Heart left ventricle (tissue), 16 donors: ENCODE data around the gene YPEL5. TPM values are rescaled to one million over a fixed set of nuclear protein-coding genes. Genes with fewer than 3 reads are reported as not detected.

ENCODE experiments used
- ATAC-seq, 4 donors: fragments of 200-7000 bp; cut with Tn5 transposase; one replicate each; pipeline ENCODE4 v1.9.1; 2020 to 2022; ENCODE audit warnings: moderate library complexity in 4 of 4, mild to moderate bottlenecking in 3 of 4, moderate number of reproducible peaks in 1 of 4
- DNase-seq, 5 donors: peaks; one replicate each; pipeline ENCODE4 v3.0.0-alpha.2; 2020
- H3K27ac ChIP-seq, 12 donors: fragments of 200-600 bp; sonication (generic) in 4 of 12; one replicate each; pipeline versions ENCODE4 v1.5.0 to v1.8.0; 2016 to 2022; ENCODE audit warnings: mild to moderate bottlenecking in 2 of 12
- H3K27me3 ChIP-seq, 9 donors: fragments of 200-600 bp; sonication (generic) in 2 of 9; one replicate each; pipeline versions ENCODE4 v1.5.1 to v1.8.0; 2016 to 2022; ENCODE audit warnings: mild to moderate bottlenecking in 3 of 9
- H3K36me3 ChIP-seq, 9 donors: fragments of 200-600 bp; sonication (generic) in 2 of 9; one replicate each; pipeline versions ENCODE4 v1.5.0 to v1.8.0; 2018 to 2022; ENCODE audit warnings: mild to moderate bottlenecking in 2 of 9
- H3K4me1 ChIP-seq, 12 donors: fragments of 200-600 bp; sonication (generic) in 4 of 12; one replicate each; pipeline versions ENCODE4 v1.5.0 to v1.8.0; 2016 to 2022; ENCODE audit warnings: mild to moderate bottlenecking in 3 of 12
- H3K4me3 ChIP-seq, 12 donors: fragments of 200-600 bp; sonication (generic) in 4 of 12; one replicate each; pipeline versions ENCODE4 v1.5.0 to v1.8.0; 2017 to 2022; ENCODE audit warnings: mild to moderate bottlenecking in 9 of 12, moderate library complexity in 4 of 12
- H3K9me3 ChIP-seq, 12 donors: fragments of 200-600 bp; sonication (generic) in 4 of 12; one replicate each; pipeline versions ENCODE4 v1.5.0 to v1.8.0; 2016 to 2022; ENCODE audit warnings: mild to moderate bottlenecking in 1 of 12
- CTCF ChIP-seq, 12 donors: fragments of 200-600 bp; sonication (generic) in 4 of 12; IDR thresholded peaks; one replicate each; pipeline versions ENCODE4 v1.5.0 to v1.8.0; 2018 to 2022; ENCODE audit warnings: antibody characterized with exemption in 12 of 12, mild to moderate bottlenecking in 5 of 12
- POLR2A ChIP-seq, 2 donors: fragments of 450-650 bp; IDR thresholded peaks; one replicate each; pipeline ENCODE4 v1.6.1; 2017; ENCODE audit warnings: antibody characterized with exemption in 2 of 2, mild to moderate bottlenecking in 2 of 2, moderate library complexity in 2 of 2
- WGBS, 4 donors: extraction: QIAGEN DNeasy Blood & Tissue Kit in 2 of 4; methylation state at CpG; one replicate each; pipeline versions ENCODE4 v1.1.5 to v1.1.7; 2013 to 2018; 5-methylcytosine and 5-hydroxymethylcytosine counted together
- intact Hi-C, 10 donors: fragments of 100-400 bp; cut with DNase I; formaldehyde crosslinking; loops; one replicate each; pipeline versions ENCODE4 v1.11.1 to v1.14.2; 2022
- polyA plus RNA-seq, 2 donors: library from polyadenylated mRNA; stranded (reverse); fragments of 200-250 nt; gene quantifications; one replicate each; pipeline ENCODE4 v1.2.3, GENCODE V29; 2013
- total RNA-seq, 9 donors: library from RNA; depleted of rRNA in 2 of 9; stranded (reverse); fragments of >200 nt in 2 of 9; fragmentation: NEBNext Ultra II Directional in 3 of 9; extraction: Animal tissue kit (Norgen Biotek cat#: 25700) in 3 of 9; gene quantifications; one replicate each; pipeline versions ENCODE4 v1.1.0 to v1.2.4, GENCODE V29; 2016 to 2023
- donor health status: ischemic (EF 13 %, LVEDD 7.1; RV severe dilation, severe dysfunction).
- donor health status: healthy with polysubstance abuse.
- donor health status: DM: no; HTN: yes; CAD: no.
- donor health status: DM: no; HTN: no; CAD: no.
- donor health status: ischemic (EF 25% LVEDD 6.9; RV normal size, moderate dysfunction).
- donor health status: ischemic (EF 25% LVEDD 5.7; RV mildly dilated, moderate dysfunction).
- donor health status: healthy.
- donor health status: DM: yes; HTN: yes; CAD: no.
- donor health status: ischemic (EF 35%, LVEDD 5.7; RV mildly dilated, moderate dysfunction).
- donor health status: nonischemic (EF 11% LVEDD 7.7; RV severe dilation, severe dysfunction).
- donor health status: DM: yes; HTN: yes; CAD: no.
- donor health status: PGD.
- donor health status: ischemic (EF 29% LVEDD 5.4; RV normal size, mild dysfunction).
- donor health status: nonischemic (EF 23%, LVEDD 6.1; RV moderate dilation, normal function).

The YPEL5 gene
- total and polyA plus RNA-seq, 11 donors: 36.4 to 90.6 (median 57.7) TPM

- H3K27me3 ChIP-seq: no peaks in the 10 kb centered on the region
- TF ChIP-seq CTCF (IDR thresholded peaks at IDR 0.05): no peak
- H3K36me3 ChIP-seq: no peaks in the 10 kb centered on the region
- H3K9me3 ChIP-seq: no peaks in the 10 kb centered on the region
- WGBS, 4 donors: 76 to 94% (median 86%) methylated on average over 4 of the region's 4 CpGs
- intact Hi-C loops: loop anchor here in 1 of 10 donors (2.0 kb wide), 1 partner anchor 25 kb away; no protein-coding TSS in a partner anchor
- no peak for DNase-seq
- ATAC-seq: peak in 2 of 4 donors; percentile 9 to 12
- peak overlapping the region in 6 of 12 donors; percentile 50 to 82 (median 59) for H3K27ac ChIP-seq
- H3K4me1 ChIP-seq: peaks cover 0 to 31% (median 15%) of the 10 kb centered on the region in 12 donors
- H3K4me3 ChIP-seq: no peak overlapping the region
These were observed 31.1 kb downstream of the YPEL5 start for GRCh38 chr2:30177956-30178355.

GRCh38 chr2:30178618-30179434 is 32.0 kb downstream of the YPEL5 start:
- Histone ChIP-seq H3K4me3 (no peak overlapping the region), H3K36me3 (no peaks in the 10 kb centered on the region), H3K4me1 (peaks cover 0 to 31% (median 15%) of the 10 kb centered on the region in 12 donors), H3K27ac (peak overlapping the region in 9 of 12 donors; percentile 19 to 82 (median 56)), H3K9me3 (no peaks in the 10 kb centered on the region), H3K27me3 (no peaks in the 10 kb centered on the region)
- DNase-seq: peak in 3 of 5 donors; percentile 32 to 80 (median 56)
- TF ChIP-seq CTCF (IDR thresholded peaks at IDR 0.05): no peak
- no peak for TF ChIP-seq POLR2A (IDR thresholded peaks at IDR 0.05)
- 22 to 36% (median 29%) methylated on average over 11 of the region's 11 CpGs for WGBS, 4 donors
- intact Hi-C loops: loop anchor here in 1 of 10 donors (2.0 kb wide), 1 partner anchor 24 kb away; no protein-coding TSS in a partner anchor
- ATAC-seq: peak; percentile 59 to 89 (median 76)

- no peak for ATAC-seq
- Histone ChIP-seq H3K4me3 (no peak overlapping the region), H3K27ac (peak overlapping the region in 11 of 12 donors; percentile 11 to 82 (median 55)), H3K9me3 (no peaks in the 10 kb centered on the region), H3K4me1 (peaks cover 0 to 31% (median 15%) of the 10 kb centered on the region in 12 donors), H3K36me3 (no peaks in the 10 kb centered on the region), H3K27me3 (no peaks in the 10 kb centered on the region)
- intact Hi-C loops: loop anchor here in 1 of 10 donors (2.0 kb wide), 1 partner anchor 23 kb away; no protein-coding TSS in a partner anchor
- no peak for DNase-seq
- 93 to 98% (median 98%) methylated on average over 2 of the region's 2 CpGs for WGBS, 4 donors
- TF ChIP-seq POLR2A (IDR thresholded peaks at IDR 0.05) (no peak), CTCF (IDR thresholded peaks at IDR 0.05) (no peak)
These were observed 32.7 kb downstream of the YPEL5 start for GRCh38 chr2:30179536-30179935.

- H3K4me1 ChIP-seq: peaks cover 0 to 31% (median 15%) of the 10 kb centered on the region in 12 donors
- no peak overlapping the region for H3K4me3 ChIP-seq
- no peaks in the 10 kb centered on the region for H3K9me3 ChIP-seq
- peak; percentile 85 to 96 (median 86) for ATAC-seq
- peak; percentile 70 to 87 (median 74) for DNase-seq
- peak overlapping the region in 9 of 12 donors; percentile 19 to 72 (median 53) for H3K27ac ChIP-seq
- 52 to 60% (median 58%) methylated on average over 3 of the region's 3 CpGs; no CpG with 5 or more reads in 1 of the 4 donors for WGBS, 4 donors
- intact Hi-C loops: no loop called here
- no peaks in the 10 kb centered on the region for H3K27me3 ChIP-seq
- H3K36me3 ChIP-seq: no peaks in the 10 kb centered on the region
- TF ChIP-seq POLR2A (IDR thresholded peaks at IDR 0.05): no peak
These were observed 33.4 kb downstream of the YPEL5 start for GRCh38 chr2:30180226-30180625.
